GM12878 (cell line): ENCODE measurements around the gene CPNE9. TPM values are rescaled to one million over a fixed set of nuclear protein-coding genes. Genes with fewer than 3 reads are reported as not detected.

ENCODE experiments used
- ATAC-seq: fragments of 200-7000 bp; cut with Tn5 transposase; 3 replicates; pipeline ENCODE4 v1.9.1; 2020; ENCODE audit warnings: mild to moderate bottlenecking, moderate library complexity
- BruUV-seq: library from RNA; stranded (reverse); fragments of 400-500 nt; replicated peaks from 2 replicates; lab custom pipeline; 2021; lab: Mats Ljungman, UMichigan
- CTCF ChIA-PET: fragments of 300-600 bp; sonication (Branson Sonifier 250); formaldehyde crosslinking; extraction: SDS; loops from one replicate; lab custom pipeline; 2021; ENCODE audit warnings: inconsistent platforms; lab: Yijun Ruan, JAX
- POLR2A ChIA-PET: fragments of 350-600 bp; formaldehyde crosslinking; extraction: SDS; loops from one replicate; lab custom pipeline; 2021; ENCODE audit warnings: inconsistent platforms; lab: Charles Lee
- RAD21 ChIA-PET: fragments of 300-600 bp; sonication (Branson Sonifier 250); formaldehyde crosslinking; loops from one replicate; lab custom pipeline; 2023; ENCODE audit warnings: antibody characterized with exemption; ENCODE audit not compliant: unreplicated experiment; lab: Charles Lee
- SMC1A ChIA-PET: fragments of 300-600 bp; sonication (Branson Sonifier 250); formaldehyde crosslinking; loops from one replicate; lab custom pipeline; 2023; ENCODE audit not compliant: unreplicated experiment, uncharacterized antibody; lab: Charles Lee
- DNase-seq: peaks from one replicate; pipeline ENCODE4 v3.0.0-alpha.2; 2011; ENCODE audit warnings: low read depth, low spot score
- FAIRE-seq: peaks from 3 replicates; lab custom pipeline; 2011; peaks lifted over from hg19 to GRCh38; lab: Jason Lieb, UNC
- H2AFZ ChIP-seq: 2 replicates; pipeline ENCODE4 v1.6.0; 2011; ENCODE audit warnings: low read depth, low read length, control low read depth; ENCODE audit not compliant: control insufficient read depth
- H3K27ac ChIP-seq: 2 replicates; pipeline ENCODE4 v1.5.1; 2011; ENCODE audit warnings: control low read depth; ENCODE audit not compliant: control insufficient read depth, insufficient read depth
- H3K27me3 ChIP-seq, 2 experiments: replicated peaks in 1 of 2; 2 replicates each; pipeline versions ENCODE4 v1.6.0 to v1.6.1; 2011; ENCODE audit warnings: low read length in 1 of 2; ENCODE audit not compliant: control insufficient read depth in 2 of 2, insufficient read depth in 2 of 2
- H3K36me3 ChIP-seq, 2 experiments: 2 replicates each; pipeline ENCODE4 v1.5.1; 2011; ENCODE audit warnings: low read length in 1 of 2; ENCODE audit not compliant: control insufficient read depth in 2 of 2, insufficient read depth in 2 of 2
- H3K4me1 ChIP-seq: 2 replicates; pipeline ENCODE4 v1.6.1; 2011; ENCODE audit warnings: mild to moderate bottlenecking, low read length, moderate library complexity, mixed read lengths; ENCODE audit not compliant: control insufficient read depth, insufficient read depth
- H3K4me2 ChIP-seq: 2 replicates; pipeline ENCODE4 v1.6.0; 2011; ENCODE audit warnings: control low read depth; ENCODE audit not compliant: control insufficient read depth, insufficient read depth
- H3K4me3 ChIP-seq: fragments of 200-600 bp; sonication (generic); 2 replicates; pipeline ENCODE4 v1.5.1; 2016
- H3K79me2 ChIP-seq: 2 replicates; pipeline ENCODE4 v1.6.0; 2011; ENCODE audit warnings: low read length; ENCODE audit not compliant: control insufficient read depth, insufficient read depth
- H3K9ac ChIP-seq: 2 replicates; pipeline ENCODE4 v1.8.0; 2011; ENCODE audit warnings: low read length, control low read depth, mixed read lengths; ENCODE audit not compliant: control insufficient read depth, insufficient read depth
- H3K9me3 ChIP-seq: replicated peaks from 3 replicates; pipeline ENCODE4 v1.5.1; 2011; ENCODE audit warnings: mild to moderate bottlenecking, low read length; ENCODE audit not compliant: control insufficient read depth, insufficient read depth
- H4K20me1 ChIP-seq: 2 replicates; pipeline ENCODE4 v1.6.0; 2011; ENCODE audit not compliant: control insufficient read depth, insufficient read depth
- REST ChIP-seq: IDR thresholded peaks from 2 replicates; pipeline ENCODE4 v1.6.1; 2012; ENCODE audit warnings: mild to moderate bottlenecking, low read depth, low read length
- WGBS: methylation state at CpG from one replicate; pipeline ENCODE4 v1.1.6; 2016; ENCODE audit warnings: low lambda C conversion rate; ENCODE audit not compliant: insufficient replicate concordance, insufficient coverage; ENCODE audit errors: missing lambda C conversion rate; 5-methylcytosine and 5-hydroxymethylcytosine counted together
- in situ Hi-C: fragments of 300-500 bp; cut with MboI; formaldehyde crosslinking; loops from 9 replicates; pipeline ENCODE4 v1.14.3; 2018; ENCODE audit warnings: mixed read lengths
- intact Hi-C: fragments of 100-400 bp; cut with micrococcal nuclease; formaldehyde crosslinking; loops from one replicate; pipeline ENCODE4 v1.14.2; 2022; ENCODE audit not compliant: unreplicated experiment
- polyA plus RNA-seq, 11 experiments: library from polyadenylated mRNA; depleted of rRNA in 4 of 11; unstranded in 6 of 11; stranded (reverse) in 5 of 11; fragments of >200 nt; fragmentation: Nextera tagmentation in 4 of 11; fragmentation: Illumina TruSeq in 1 of 11; extraction: Ambion mirVana in 4 of 11; extraction: Trizol in 1 of 11; gene quantifications; 1 replicate in 1 of 11; 2 replicates in 10 of 11; pipeline versions ENCODE4 v1.2.1 to v1.2.3, GENCODE V29; 2011 to 2016; ENCODE audit warnings: inconsistent platforms in 2 of 11, missing spikeins in 2 of 11, low read depth in 1 of 11
- total RNA-seq, 4 experiments: library from RNA; depleted of rRNA in 3 of 4; stranded (reverse); fragments of >200 nt in 3 of 4; fragmentation: Illumina TruSeq in 1 of 4; extraction: Trizol in 1 of 4; gene quantifications; 2 replicates each; pipeline versions ENCODE4 v1.2.1 to v1.2.3, GENCODE V29; 2013 to 2021

CPNE9 gene
- total and polyA plus RNA-seq, 10 of the 15 experiments (the other 5 are each of a cell fraction or from before 2014, with no cell fraction given), result 0.02 to 0.12 (median 0.05) TPM; not detected in 7

- CTCF ChIA-PET, result interaction anchor here (1.3 to 2.3 kb wide), 3 partner anchors 11 to 236 kb away, joined by 3 to 11 read pairs (median 4); partner anchors contain the start of gene OGG1
- no peaks in the 10 kb centered on the region for H4K20me1 ChIP-seq
- intact Hi-C loops, result loop anchor here (10.0 kb wide), 1 partner anchor 384 kb away; no protein-coding TSS in a partner anchor
These were observed 35.5 kb downstream of the CPNE9 start for GRCh38 chr3:9739181-9739580.

More at GRCh38 chr3:9739181-9739580, 35.5 kb downstream of the CPNE9 start:
- Histone ChIP-seq H3K27ac (no peak overlapping the region), H3K9ac (no peak overlapping the region), H3K9me3 (no peaks in the 10 kb centered on the region), H3K79me2 (peaks cover 7% of the 10 kb centered on the region), H2AFZ (no peak overlapping the region), H3K36me3 (peaks cover 46 to 57% of the 10 kb centered on the region in 2 experiments), H3K27me3 (no peaks in the 10 kb centered on the region), H3K4me3 (no peak overlapping the region), H3K4me2 (no peak overlapping the region), H3K4me1 (no peaks in the 10 kb centered on the region)
- FAIRE-seq, result no peak
- BruUV-seq, result no TSS peak
- ChIA-PET RAD21 (interaction anchor here (1.0 to 1.4 kb wide), 3 partner anchors 18 to 53 kb away, joined by 3 to 5 read pairs (median 4); partner anchors contain the start of genes ARPC4, CAMK1 and TADA3), POLR2A (no interaction called here), SMC1A (interaction anchor here (1.9 kb wide), 1 partner anchor 10 kb away, joined by 4 read pairs; the partner anchor contains the start of gene OGG1)
- no peak for DNase-seq
- 94% methylated on average over 15 of the region's 15 CpGs for WGBS
- no peak for ATAC-seq
- in situ Hi-C loops, result no loop called here
- TF ChIP-seq REST, result no peak
